Measurements from ENCODE around the gene CACTIN. TPM values are rescaled to one million over a fixed set of nuclear protein-coding genes. Genes with fewer than 3 reads are reported as not detected.

CACTIN gene
- total RNA-seq, 4 donors from 2014 or later: 22.6 to 29.9 (median 27.9) TPM

GRCh38 chr19:3645726-3646125 is 19.1 kb upstream of the CACTIN start:
- Histone ChIP-seq H3K27ac (no peak overlapping the region), H3K36me3 (peaks cover 76% of the 10 kb centered on the region), H3K4me1 (peaks cover 6% of the 10 kb centered on the region), H3K4me3 (no peak overlapping the region), H3K9me3 (no peaks in the 10 kb centered on the region), H3K27me3 (no peaks in the 10 kb centered on the region)
- no peak for DNase-seq (ENCODE audit: low spot score in 2 of 2)
- no peak for TF ChIP-seq POLR2AphosphoS5 (IDR thresholded peaks at IDR 0.05)
- WGBS: 85% methylated on average over 9 of the region's 21 CpGs

- TF ChIP-seq, protein P1, sequence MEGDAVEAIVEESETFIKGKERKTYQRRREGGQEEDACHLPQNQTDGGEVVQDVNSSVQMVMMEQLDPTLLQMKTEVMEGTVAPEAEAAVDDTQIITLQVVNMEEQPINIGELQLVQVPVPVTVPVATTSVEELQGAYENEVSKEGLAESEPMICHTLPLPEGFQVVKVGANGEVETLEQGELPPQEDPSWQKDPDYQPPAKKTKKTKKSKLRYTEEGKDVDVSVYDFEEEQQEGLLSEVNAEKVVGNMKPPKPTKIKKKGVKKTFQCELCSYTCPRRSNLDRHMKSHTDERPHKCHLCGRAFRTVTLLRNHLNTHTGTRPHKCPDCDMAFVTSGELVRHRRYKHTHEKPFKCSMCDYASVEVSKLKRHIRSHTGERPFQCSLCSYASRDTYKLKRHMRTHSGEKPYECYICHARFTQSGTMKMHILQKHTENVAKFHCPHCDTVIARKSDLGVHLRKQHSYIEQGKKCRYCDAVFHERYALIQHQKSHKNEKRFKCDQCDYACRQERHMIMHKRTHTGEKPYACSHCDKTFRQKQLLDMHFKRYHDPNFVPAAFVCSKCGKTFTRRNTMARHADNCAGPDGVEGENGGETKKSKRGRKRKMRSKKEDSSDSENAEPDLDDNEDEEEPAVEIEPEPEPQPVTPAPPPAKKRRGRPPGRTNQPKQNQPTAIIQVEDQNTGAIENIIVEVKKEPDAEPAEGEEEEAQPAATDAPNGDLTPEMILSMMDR (IDR thresholded peaks at IDR 0.05): no peak
- TF ChIP-seq POLR2AphosphoS5 (IDR thresholded peaks at IDR 0.05) (no peak), EP300 (IDR thresholded peaks at IDR 0.05) (no peak), POLR2A (IDR thresholded peaks at IDR 0.05) (no peak)
- Histone ChIP-seq H3K4me1 (peaks cover 6% of the 10 kb centered on the region), H3K27ac (no peak overlapping the region), H3K4me3 (no peak overlapping the region), H3K27me3 (no peaks in the 10 kb centered on the region), H3K9me3 (no peaks in the 10 kb centered on the region), H3K36me3 (peaks cover 78% of the 10 kb centered on the region)
- no peak for DNase-seq (ENCODE audit: low spot score in 2 of 2)
- WGBS: 57% methylated on average over 7 of the region's 11 CpGs
Measured at GRCh38 chr19:3645067-3645396, 18.4 kb upstream of the CACTIN start.

DNA sequence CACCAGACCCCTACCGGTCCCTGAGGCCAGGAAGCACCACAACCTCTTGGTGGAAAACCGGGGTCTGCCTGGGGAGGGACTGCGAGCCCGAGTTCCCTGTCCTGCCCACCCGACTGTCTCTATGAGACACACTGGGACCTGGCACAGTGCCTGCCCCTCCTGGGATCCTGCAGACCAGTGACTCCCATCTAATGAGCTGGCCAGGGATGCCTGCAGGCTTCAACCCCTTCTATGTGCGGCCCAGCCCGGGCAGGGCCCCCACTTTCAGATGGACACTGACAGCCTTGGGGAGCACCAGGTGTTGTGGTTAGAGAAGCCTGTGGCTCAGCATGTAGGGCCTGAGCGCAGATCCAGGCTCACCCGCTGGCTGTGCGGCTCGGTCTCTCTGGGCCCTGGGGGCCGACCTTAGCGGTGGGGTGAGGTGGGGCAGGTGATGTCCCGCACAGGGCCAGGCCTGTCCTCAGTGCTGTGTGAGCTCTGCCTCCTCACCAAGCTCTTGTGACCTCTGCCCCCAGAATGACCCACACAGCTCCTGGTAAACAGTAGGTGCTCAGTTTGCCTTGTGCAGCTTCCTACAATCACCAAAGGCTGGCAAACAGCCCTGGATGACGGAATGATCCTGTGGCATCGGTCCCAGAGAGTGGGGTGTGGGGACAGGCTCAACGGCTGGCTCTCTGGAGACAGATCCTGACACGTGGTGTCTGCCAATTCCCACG is 17.9 kb upstream of the CACTIN start:
- 39% methylated on average over 6 of the region's 19 CpGs for WGBS
- DNase-seq (ENCODE audit: low spot score in 2 of 2): no peak
- Histone ChIP-seq H3K27me3 (no peaks in the 10 kb centered on the region), H3K4me1 (peaks cover 6% of the 10 kb centered on the region), H3K27ac (no peak overlapping the region), H3K36me3 (peaks cover 81% of the 10 kb centered on the region), H3K9me3 (no peaks in the 10 kb centered on the region), H3K4me3 (no peak overlapping the region)
- TF ChIP-seq, protein P1 (IDR thresholded peaks at IDR 0.05): no peak
- TF ChIP-seq POLR2AphosphoS5 (IDR thresholded peaks at IDR 0.05): no peak
- TF ChIP-seq EP300 (IDR thresholded peaks at IDR 0.05): no peak
- TF ChIP-seq POLR2A (IDR thresholded peaks at IDR 0.05): no peak

DNA sequence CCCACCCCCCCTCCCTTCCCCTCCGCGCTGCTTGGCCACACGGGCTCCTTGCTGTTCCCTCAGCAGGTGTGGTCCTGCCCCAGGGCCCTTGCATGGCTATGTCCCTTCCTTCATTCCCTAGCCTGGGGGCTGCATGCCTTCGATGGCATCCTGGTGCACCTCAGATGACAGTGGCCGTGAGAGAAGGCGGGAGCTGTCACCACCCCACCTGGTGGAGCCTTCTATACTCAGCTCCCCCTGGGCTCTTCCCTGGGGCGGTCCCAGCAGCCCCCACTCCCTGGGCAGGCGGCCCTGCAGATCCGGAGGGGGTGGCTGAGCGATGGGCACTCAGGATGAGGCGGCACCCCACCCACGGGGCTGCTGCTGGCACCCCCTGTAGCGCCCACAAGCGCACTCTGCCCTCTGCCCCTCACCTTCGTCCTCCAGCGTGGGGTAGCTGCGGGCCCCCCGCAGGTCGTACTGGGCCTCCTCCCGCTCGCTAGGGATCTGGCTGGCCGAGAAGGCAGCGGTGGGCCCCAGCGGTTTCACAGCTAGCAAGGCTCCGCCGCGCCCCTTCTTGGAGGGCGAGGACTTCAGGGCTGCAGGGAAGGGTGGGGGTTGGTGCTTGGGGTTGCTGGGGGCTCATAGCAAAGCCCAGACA is 17.2 kb upstream of the CACTIN start:
- TF ChIP-seq, protein P1 (IDR thresholded peaks at IDR 0.05): no peak
- TF ChIP-seq POLR2AphosphoS5 (IDR thresholded peaks at IDR 0.05) (no peak), EP300 (IDR thresholded peaks at IDR 0.05) (no peak), POLR2A (IDR thresholded peaks at IDR 0.05) (no peak)
- H3K27me3 ChIP-seq: no peaks in the 10 kb centered on the region

GRCh38 chr19:3642987-3643673 is 16.5 kb upstream of the CACTIN start:
- Histone ChIP-seq H3K4me1 (peaks cover 6% of the 10 kb centered on the region), H3K9me3 (no peaks in the 10 kb centered on the region), H3K27ac (no peak overlapping the region), H3K4me3 (no peak overlapping the region), H3K27me3 (no peaks in the 10 kb centered on the region), H3K36me3 (peaks cover 89% of the 10 kb centered on the region)
- TF ChIP-seq EP300 (IDR thresholded peaks at IDR 0.05) (no peak), POLR2A (IDR thresholded peaks at IDR 0.05) (no peak), POLR2AphosphoS5 (IDR thresholded peaks at IDR 0.05) (no peak)
- TF ChIP-seq, protein P1 (IDR thresholded peaks at IDR 0.05): no peak
- 87% methylated on average over 36 of the region's 36 CpGs for WGBS
- no peak for DNase-seq (ENCODE audit: low spot score in 2 of 2)

More for the DNA sequence above, 17.2 kb upstream of the CACTIN start:
- Histone ChIP-seq H3K36me3 (peaks cover 88% of the 10 kb centered on the region), H3K4me1 (peaks cover 6% of the 10 kb centered on the region), H3K27ac (no peak overlapping the region), H3K4me3 (no peak overlapping the region), H3K9me3 (no peaks in the 10 kb centered on the region)
- no peak for DNase-seq (ENCODE audit: low spot score in 2 of 2)
- WGBS: 95% methylated on average over 18 of the region's 28 CpGs

Measured in suprapubic skin (tissue), 4 donors.